IPS-18a (cell line): Measurements from ENCODE around the gene FCRL6.

Experiments
- H3K27ac ChIP-seq: one replicate; pipeline ENCODE4 v1.5.1; 2013; ENCODE audit warnings: low read length
- H3K27me3 ChIP-seq: one replicate; pipeline ENCODE4 v1.6.1; 2013; ENCODE audit warnings: mild to moderate bottlenecking, low read length; ENCODE audit not compliant: control insufficient read depth, insufficient read depth
- H3K36me3 ChIP-seq: one replicate; pipeline ENCODE4 v1.6.1; 2013; ENCODE audit warnings: low read depth, low read length; ENCODE audit not compliant: control insufficient read depth
- H3K4me1 ChIP-seq: one replicate; pipeline ENCODE4 v1.6.1; 2013; ENCODE audit warnings: low read depth, low read length; ENCODE audit not compliant: control insufficient read depth
- H3K4me3 ChIP-seq: one replicate; pipeline ENCODE4 v1.5.1; 2013; ENCODE audit warnings: low read length
- H3K9ac ChIP-seq: one replicate; pipeline ENCODE4 v1.6.1; 2013; ENCODE audit warnings: mild to moderate bottlenecking, low read length, moderate library complexity
- H3K9me3 ChIP-seq: one replicate; pipeline ENCODE4 v1.6.1; 2013; ENCODE audit warnings: low read depth, low read length; ENCODE audit not compliant: control insufficient read depth

FCRL6 gene

GRCh38 chr1:159856576-159856975, 54.4 kb downstream of the FCRL6 start:
- peaks cover 45% of the 10 kb centered on the region for H3K27me3 ChIP-seq
- no peaks in the 10 kb centered on the region for H3K36me3 ChIP-seq
- no peak overlapping the region for H3K4me3 ChIP-seq
- no peaks in the 10 kb centered on the region for H3K9me3 ChIP-seq
- no peak overlapping the region for H3K9ac ChIP-seq
- no peak overlapping the region for H3K27ac ChIP-seq
- no peaks in the 10 kb centered on the region for H3K4me1 ChIP-seq

DNA sequence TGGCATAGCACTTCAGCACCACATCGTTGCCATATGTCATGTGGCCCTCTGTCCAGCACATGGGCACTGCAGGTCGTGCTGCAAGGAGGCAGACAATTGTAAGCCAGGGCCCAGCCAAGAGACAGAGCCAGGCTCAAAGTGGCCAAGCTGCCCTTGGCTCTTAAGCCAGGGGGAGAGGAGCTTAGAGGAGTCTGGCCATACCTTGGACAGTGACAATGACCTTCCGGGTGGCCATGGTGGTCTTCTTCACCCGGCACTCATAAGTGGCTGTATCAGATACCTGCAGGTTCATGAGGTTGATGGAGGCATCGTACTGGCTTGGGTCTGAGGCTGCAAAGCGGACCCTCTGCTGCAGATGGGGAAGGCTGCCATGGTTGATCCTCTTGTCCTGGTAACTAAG, 55.7 kb downstream of the FCRL6 start:
- H3K27ac ChIP-seq = no peak overlapping the region
- H3K4me3 ChIP-seq = no peak overlapping the region
- H3K4me1 ChIP-seq = no peaks in the 10 kb centered on the region
- no peak overlapping the region for H3K9ac ChIP-seq
- H3K36me3 ChIP-seq = no peaks in the 10 kb centered on the region
- peaks cover 42% of the 10 kb centered on the region for H3K27me3 ChIP-seq
- no peaks in the 10 kb centered on the region for H3K9me3 ChIP-seq

DNA sequence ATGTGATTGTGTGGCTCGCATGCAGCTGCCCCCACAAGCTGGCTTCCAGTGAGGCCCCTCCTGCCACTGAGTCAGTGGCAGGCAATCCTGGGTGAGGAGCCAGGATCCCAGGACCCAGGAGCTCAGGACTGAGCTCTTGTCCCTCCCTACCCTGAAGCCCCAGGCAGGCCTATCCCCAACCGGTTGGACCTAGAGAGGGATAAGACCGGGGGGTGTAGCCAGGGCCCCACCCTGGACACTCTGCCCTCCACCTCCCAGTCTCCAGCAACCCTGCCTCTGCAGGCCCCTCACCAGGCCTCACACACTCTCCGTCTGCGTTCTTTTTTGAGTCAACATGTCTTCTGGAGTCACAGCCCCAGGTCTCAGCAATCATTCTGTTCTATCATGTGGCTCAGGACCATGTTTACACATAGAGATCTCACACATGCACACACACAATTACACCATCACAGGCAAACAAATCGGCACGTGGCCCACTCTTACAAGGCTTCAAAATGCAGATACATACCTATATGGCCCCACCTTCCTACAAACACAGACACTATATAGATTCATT, 57.7 kb downstream of the FCRL6 start:
- Histone ChIP-seq H3K36me3 (no peaks in the 10 kb centered on the region), H3K27me3 (peaks cover 22% of the 10 kb centered on the region), H3K4me1 (no peaks in the 10 kb centered on the region), H3K27ac (no peak overlapping the region), H3K9ac (no peak overlapping the region), H3K9me3 (no peaks in the 10 kb centered on the region), H3K4me3 (no peak overlapping the region)

- Histone ChIP-seq H3K27me3 (peaks cover 16% of the 10 kb centered on the region), H3K9me3 (no peaks in the 10 kb centered on the region), H3K4me3 (no peak overlapping the region), H3K9ac (no peak overlapping the region), H3K27ac (no peak overlapping the region), H3K4me1 (no peaks in the 10 kb centered on the region), H3K36me3 (no peaks in the 10 kb centered on the region)
Measured at GRCh38 chr1:159860456-159860855, 58.3 kb downstream of the FCRL6 start.

- Histone ChIP-seq H3K9me3 (no peaks in the 10 kb centered on the region), H3K27ac (no peak overlapping the region), H3K36me3 (no peaks in the 10 kb centered on the region), H3K27me3 (peaks cover 8% of the 10 kb centered on the region), H3K4me1 (no peaks in the 10 kb centered on the region), H3K9ac (no peak overlapping the region), H3K4me3 (no peak overlapping the region)
Measured at GRCh38 chr1:159861218-159861617, 59.1 kb downstream of the FCRL6 start.

GRCh38 chr1:159862031-159862430, 59.9 kb downstream of the FCRL6 start:
- H3K4me1 ChIP-seq = no peaks in the 10 kb centered on the region
- no peaks in the 10 kb centered on the region for H3K9me3 ChIP-seq
- no peak overlapping the region for H3K4me3 ChIP-seq
- H3K36me3 ChIP-seq = no peaks in the 10 kb centered on the region
- H3K27ac ChIP-seq = no peak overlapping the region
- H3K27me3 ChIP-seq = peaks cover under 1% of the 10 kb centered on the region
- H3K9ac ChIP-seq = no peak overlapping the region

DNA sequence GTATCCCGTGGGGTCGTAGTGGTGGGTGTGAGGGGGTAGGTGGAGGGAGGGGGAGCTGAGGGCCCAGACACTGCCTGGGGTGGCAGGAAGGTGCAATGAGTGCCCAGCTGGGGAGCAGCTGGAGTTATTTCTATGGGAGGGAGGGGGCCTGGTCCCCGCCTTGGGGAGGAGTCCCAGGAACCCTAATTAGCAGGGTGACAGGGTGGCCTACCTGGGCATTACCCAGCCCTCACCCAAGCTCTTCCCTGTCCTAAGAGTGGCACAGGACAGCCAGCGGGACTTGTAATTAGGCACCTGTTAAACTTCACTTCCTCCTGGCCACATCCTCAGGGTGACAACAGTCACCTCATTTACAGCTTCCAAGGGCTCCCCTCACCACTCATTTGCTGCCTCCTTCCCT, 60.4 kb downstream of the FCRL6 start, which contains the start of gene VSIG8:
VSIG8 (minus strand) TSS at position 101 of the 400 bp plus-strand sequence. CDS start 136 bp downstream, outside the sequence.
- no peaks in the 10 kb centered on the region for H3K36me3 ChIP-seq
- no peaks in the 10 kb centered on the region for H3K27me3 ChIP-seq
- no peak within 1 kb of the TSS for H3K9ac ChIP-seq
- H3K9me3 ChIP-seq = no peaks in the 10 kb centered on the region
- H3K4me1 ChIP-seq = no peaks in the 10 kb centered on the region
- no peak within 1 kb of the TSS for H3K27ac ChIP-seq
- no peak within 1 kb of the TSS for H3K4me3 ChIP-seq

DNA sequence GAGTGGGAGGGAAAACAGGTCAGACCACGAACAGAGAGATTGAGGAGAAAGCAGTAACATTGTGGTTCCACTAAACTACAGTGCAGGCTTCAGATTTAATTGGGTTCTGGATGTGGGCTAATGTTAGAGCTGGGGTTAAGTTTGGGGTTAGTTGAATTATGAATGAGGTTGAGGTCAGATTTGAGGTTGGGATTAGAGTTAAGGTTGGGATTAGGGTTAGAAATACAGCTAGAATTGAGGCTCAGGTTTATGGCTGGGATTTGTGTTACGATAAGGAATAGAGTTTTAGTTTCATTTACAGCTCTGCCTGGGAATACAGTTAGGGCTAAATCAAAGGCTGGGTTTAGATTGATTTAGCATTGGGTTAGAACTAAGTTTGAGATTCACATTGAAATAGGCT, 62.1 kb downstream of the FCRL6 start:
- Histone ChIP-seq H3K27me3 (no peaks in the 10 kb centered on the region), H3K4me3 (no peak overlapping the region), H3K27ac (no peak overlapping the region), H3K36me3 (no peaks in the 10 kb centered on the region), H3K4me1 (no peaks in the 10 kb centered on the region), H3K9me3 (no peaks in the 10 kb centered on the region), H3K9ac (no peak overlapping the region)
